Karpas-422 (cell line): ENCODE measurements around the gene HAP1. TPM values are rescaled to one million over a fixed set of nuclear protein-coding genes. Genes with fewer than 3 reads are reported as not detected.
"Not testable (repeated sequence)": the region's sequence is repeated elsewhere in the genome, so short reads cannot be mapped to it uniquely, and the experiment has no call there.

Experiments
- DNase-seq: peaks from one replicate; pipeline ENCODE4 v3.0.0-alpha.2; 2015
- H2AFZ ChIP-seq: fragments of 200-600 bp; sonication (generic); 2 replicates; pipeline ENCODE4 v1.6.1; 2014; ENCODE audit warnings: antibody characterized with exemption, low read length, mixed read lengths
- H3K27ac ChIP-seq: fragments of 200-600 bp; sonication (generic); 2 replicates; pipeline ENCODE4 v1.5.1; 2014; ENCODE audit warnings: mild to moderate bottlenecking, low read length, moderate library complexity
- H3K27me3 ChIP-seq: fragments of 200-600 bp; sonication (generic); 2 replicates; pipeline ENCODE4 v1.6.1; 2014; ENCODE audit warnings: low read length, mixed read lengths
- H3K36me3 ChIP-seq: fragments of 200-600 bp; sonication (generic); 2 replicates; pipeline ENCODE4 v1.6.1; 2014; ENCODE audit warnings: low read length, mixed read lengths; ENCODE audit not compliant: insufficient read depth
- H3K4me1 ChIP-seq: fragments of 200-600 bp; sonication (generic); 2 replicates; pipeline ENCODE4 v1.6.1; 2014; ENCODE audit warnings: mild to moderate bottlenecking, low read length, mixed read lengths
- H3K4me2 ChIP-seq: fragments of 200-600 bp; sonication (generic); 2 replicates; pipeline ENCODE4 v1.6.1; 2014; ENCODE audit warnings: low read length, low read depth, mild to moderate bottlenecking; ENCODE audit not compliant: poor library complexity, severe bottlenecking
- H3K4me3 ChIP-seq: fragments of 200-600 bp; sonication (generic); 2 replicates; pipeline ENCODE4 v1.5.1; 2014; ENCODE audit warnings: mild to moderate bottlenecking, antibody characterized with exemption, low read length, mixed read lengths
- H3K79me2 ChIP-seq: fragments of 200-600 bp; sonication (generic); 2 replicates; pipeline ENCODE4 v1.6.1; 2014; ENCODE audit warnings: mild to moderate bottlenecking, low read length, mixed read lengths
- H3K9ac ChIP-seq: fragments of 200-600 bp; sonication (generic); 2 replicates; pipeline ENCODE4 v1.6.0; 2014; ENCODE audit warnings: low read length
- H3K9me2 ChIP-seq: fragments of 200-600 bp; sonication (generic), shearing (Covaris generic); replicated peaks from 2 replicates; pipeline ENCODE4 v1.6.0; 2014; ENCODE audit warnings: mild to moderate bottlenecking, low read length, moderate library complexity; ENCODE audit not compliant: insufficient read depth
- H3K9me3 ChIP-seq: fragments of 300-700, 200-600 bp; sonication (generic); 2 replicates; pipeline ENCODE4 v1.6.1; 2014; ENCODE audit warnings: low read length, mixed read lengths
- H4K20me1 ChIP-seq: fragments of 200-600 bp; sonication (generic); 2 replicates; pipeline ENCODE4 v1.6.1; 2014; ENCODE audit warnings: mild to moderate bottlenecking, antibody characterized with exemption, low read length, low read depth; ENCODE audit not compliant: insufficient read depth
- total RNA-seq: library from RNA; depleted of rRNA; stranded (reverse); fragments of >200 nt; shearing (Covaris generic); gene quantifications from 2 replicates; pipeline ENCODE4 v1.2.3, GENCODE V29; 2014; ENCODE audit warnings: low replicate concordance

HAP1 gene
- total RNA-seq, 1 experiment from 2014 or later: 0.48 TPM

- peak overlapping the region; percentile 77; the same call in 1 of the 2 replicates for H2AFZ ChIP-seq
- H3K27ac ChIP-seq: peak overlapping the region; percentile 68
- H3K9me2 ChIP-seq: no peaks in the 10 kb centered on the region
- peak overlapping the region; percentile 79 for H3K9ac ChIP-seq
- peak overlapping the region; percentile 90 for H3K4me2 ChIP-seq
- DNase-seq: peak; percentile 81
- peaks cover 35% of the 10 kb centered on the region for H3K36me3 ChIP-seq
- H4K20me1 ChIP-seq: peaks cover 29% of the 10 kb centered on the region
- H3K4me1 ChIP-seq: peaks cover 14% of the 10 kb centered on the region
- no peaks in the 10 kb centered on the region for H3K27me3 ChIP-seq
- peak overlapping the region; percentile 77 for H3K4me3 ChIP-seq
- peaks cover 16% of the 10 kb centered on the region for H3K79me2 ChIP-seq
- H3K9me3 ChIP-seq: no peaks in the 10 kb centered on the region
Measured at GRCh38 chr17:41687828-41688640, 46.4 kb downstream of the HAP1 start.

- Histone ChIP-seq H3K36me3 (peaks cover 20% of the 10 kb centered on the region), H4K20me1 (peaks cover 20% of the 10 kb centered on the region), H3K4me2 (no peak overlapping the region), H3K27ac (no peak overlapping the region), H3K9me2 (no peaks in the 10 kb centered on the region), H3K9me3 (no peaks in the 10 kb centered on the region), H3K4me3 (no peak overlapping the region), H3K27me3 (no peaks in the 10 kb centered on the region), H2AFZ (no peak overlapping the region), H3K9ac (no peak overlapping the region), H3K79me2 (peaks cover 16% of the 10 kb centered on the region), H3K4me1 (peaks cover 14% of the 10 kb centered on the region)
- no peak for DNase-seq
Measured at GRCh38 chr17:41686281-41686680, 48.2 kb downstream of the HAP1 start.

GRCh38 chr17:41685753-41686152, 48.7 kb downstream of the HAP1 start:
- H3K9me3 ChIP-seq, H3K4me3 ChIP-seq, H3K4me2 ChIP-seq, H3K27ac ChIP-seq, DNase-seq, H3K27me3 ChIP-seq, H3K9me2 ChIP-seq, H2AFZ ChIP-seq, H3K9ac ChIP-seq: not testable (repeated sequence)
- Histone ChIP-seq H3K79me2 (peaks cover 16% of the 10 kb centered on the region), H3K36me3 (peaks cover 14% of the 10 kb centered on the region), H4K20me1 (peaks cover 14% of the 10 kb centered on the region), H3K4me1 (peaks cover 14% of the 10 kb centered on the region)

GRCh38 chr17:41684035-41684434, 50.4 kb downstream of the HAP1 start:
- Histone ChIP-seq H3K4me1 (peaks cover 7% of the 10 kb centered on the region), H2AFZ (no peak overlapping the region), H3K4me3 (no peak overlapping the region), H4K20me1 (no peaks in the 10 kb centered on the region), H3K27ac (no peak overlapping the region), H3K36me3 (no peaks in the 10 kb centered on the region), H3K4me2 (no peak overlapping the region), H3K79me2 (peaks cover 3% of the 10 kb centered on the region), H3K9ac (no peak overlapping the region), H3K9me2 (no peaks in the 10 kb centered on the region), H3K9me3 (no peaks in the 10 kb centered on the region), H3K27me3 (no peaks in the 10 kb centered on the region)
- no peak for DNase-seq

GRCh38 chr17:41683441-41684007, 50.9 kb downstream of the HAP1 start:
- Histone ChIP-seq H3K9ac (no peak overlapping the region), H3K4me3 (no peak overlapping the region), H4K20me1 (no peaks in the 10 kb centered on the region), H3K4me2 (no peak overlapping the region), H3K27me3 (no peaks in the 10 kb centered on the region), H3K9me2 (no peaks in the 10 kb centered on the region), H3K79me2 (no peaks in the 10 kb centered on the region), H3K27ac (no peak overlapping the region), H3K36me3 (no peaks in the 10 kb centered on the region), H3K9me3 (no peaks in the 10 kb centered on the region), H3K4me1 (peaks cover 12% of the 10 kb centered on the region), H2AFZ (no peak overlapping the region)
- DNase-seq: no peak

- no peaks in the 10 kb centered on the region for H3K36me3 ChIP-seq
- peaks cover 12% of the 10 kb centered on the region for H3K4me1 ChIP-seq
- H2AFZ ChIP-seq: no peak overlapping the region
- H3K9ac ChIP-seq: no peak overlapping the region
- no peak overlapping the region for H3K4me3 ChIP-seq
- H3K9me3 ChIP-seq: no peaks in the 10 kb centered on the region
- H3K27me3 ChIP-seq: no peaks in the 10 kb centered on the region
- H3K9me2 ChIP-seq: no peaks in the 10 kb centered on the region
- no peak overlapping the region for H3K27ac ChIP-seq
- no peaks in the 10 kb centered on the region for H3K79me2 ChIP-seq
- DNase-seq: no peak
- no peaks in the 10 kb centered on the region for H4K20me1 ChIP-seq
- no peak overlapping the region for H3K4me2 ChIP-seq
Measured at GRCh38 chr17:41682631-41683030, 51.8 kb downstream of the HAP1 start.

GRCh38 chr17:41681776-41682175, 52.7 kb downstream of the HAP1 start:
- Histone ChIP-seq H3K4me1 (peaks cover 10% of the 10 kb centered on the region), H3K27ac (no peak overlapping the region), H3K27me3 (no peaks in the 10 kb centered on the region), H3K36me3 (no peaks in the 10 kb centered on the region), H3K9me3 (no peaks in the 10 kb centered on the region), H3K9ac (no peak overlapping the region), H3K4me3 (no peak overlapping the region), H2AFZ (no peak overlapping the region), H3K4me2 (no peak overlapping the region), H3K9me2 (no peaks in the 10 kb centered on the region), H3K79me2 (no peaks in the 10 kb centered on the region), H4K20me1 (no peaks in the 10 kb centered on the region)
- no peak for DNase-seq

GRCh38 chr17:41680426-41681040, 53.9 kb downstream of the HAP1 start:
- no peaks in the 10 kb centered on the region for H3K36me3 ChIP-seq
- no peaks in the 10 kb centered on the region for H3K9me3 ChIP-seq
- no peak for DNase-seq
- H3K4me2 ChIP-seq: no peak overlapping the region
- no peaks in the 10 kb centered on the region for H3K79me2 ChIP-seq
- no peak overlapping the region for H3K27ac ChIP-seq
- no peaks in the 10 kb centered on the region for H3K9me2 ChIP-seq
- H2AFZ ChIP-seq: no peak overlapping the region
- H3K4me3 ChIP-seq: no peak overlapping the region
- peaks cover 10% of the 10 kb centered on the region for H3K4me1 ChIP-seq
- no peaks in the 10 kb centered on the region for H3K27me3 ChIP-seq
- no peak overlapping the region for H3K9ac ChIP-seq
- no peaks in the 10 kb centered on the region for H4K20me1 ChIP-seq
